Activated T-helper 9 cell treated with anti-CD3 and anti-CD28 coated beads, Interleukin-2, amount 50 U/mL, for 16 hours (primary cell): ENCODE results near the gene ATP6V0D1.
"Not testable (repeated sequence)": the region's sequence is repeated elsewhere in the genome, so short reads cannot be mapped to it uniquely, and the experiment has no call there.

Experiments used
- DNase-seq: peaks from one replicate; pipeline ENCODE4 v3.0.0-alpha.2; 2020; ENCODE audit warnings: low read depth

ATP6V0D1 gene

GRCh38 chr16:67480833-67481560, at the start of gene ATP6V0D1:
Gene ATP6V0D1, minus strand, starts transcription at chr16:67481157. Its CDS starts 71 bp downstream, at chr16:67481086.
- peak; percentile 99 for DNase-seq

GRCh38 chr16:67530013-67530939, 49.3 kb upstream of the ATP6V0D1 start:
- no peak for DNase-seq

- no peak for DNase-seq
These were observed 48.6 kb upstream of the ATP6V0D1 start for GRCh38 chr16:67529582-67530012.

GRCh38 chr16:67528870-67529581, 48.1 kb upstream of the ATP6V0D1 start:
- DNase-seq, result no peak

GRCh38 chr16:67528222-67528869, 47.4 kb upstream of the ATP6V0D1 start, which contains the start of gene RIPOR1:
Gene RIPOR1, plus strand, starts transcription at chr16:67528829. Its CDS starts 9,618 bp downstream, at chr16:67538447.
- peak; percentile 31 for DNase-seq

GRCh38 chr16:67526149-67526791, 45.3 kb upstream of the ATP6V0D1 start:
- DNase-seq, result no peak

- no peak for DNase-seq
These were observed 44.4 kb upstream of the ATP6V0D1 start for GRCh38 chr16:67525176-67525860.

GRCh38 chr16:67521095-67521804, 40.3 kb upstream of the ATP6V0D1 start:
- peak; percentile 94 for DNase-seq

GRCh38 chr16:67519242-67519641, 38.3 kb upstream of the ATP6V0D1 start:
- DNase-seq, result no peak

- DNase-seq, result no peak
These were observed 37.7 kb upstream of the ATP6V0D1 start for GRCh38 chr16:67518676-67519075.

- DNase-seq, result no peak
These were observed 36.9 kb upstream of the ATP6V0D1 start for GRCh38 chr16:67517661-67518423.

GRCh38 chr16:67517155-67517445, 36.1 kb upstream of the ATP6V0D1 start:
- no peak for DNase-seq

GRCh38 chr16:67516296-67517154, 35.6 kb upstream of the ATP6V0D1 start:
- no peak for DNase-seq

- DNase-seq, result peak; percentile 65
These were observed 33.4 kb upstream of the ATP6V0D1 start for GRCh38 chr16:67514382-67514828.

- DNase-seq, result not testable (repeated sequence)
These were observed 32.9 kb upstream of the ATP6V0D1 start for GRCh38 chr16:67513892-67514291.

- DNase-seq, result no peak
These were observed 28.1 kb upstream of the ATP6V0D1 start for GRCh38 chr16:67509016-67509415.

GRCh38 chr16:67506468-67506867, 25.5 kb upstream of the ATP6V0D1 start:
- no peak for DNase-seq
